GM03348 (cell line): Measurements from ENCODE around the gene RBM20.
A peak's percentile ranks its signal among the peaks of the same experiment; 100 is the strongest.
"Not testable (repeated sequence)": the region's sequence is repeated elsewhere in the genome, so short reads cannot be mapped to it uniquely, and the experiment has no call there.

Experiments
- DNase-seq: peaks from one replicate; pipeline ENCODE4 v3.0.0; 2012; ENCODE audit warnings: low spot score

The RBM20 gene

GRCh38 chr10:110625951-110626855 is 17.9 kb upstream of the RBM20 start:
- no peak for DNase-seq

GRCh38 chr10:110628161-110628560 is 16.0 kb upstream of the RBM20 start:
- no peak for DNase-seq

GRCh38 chr10:110629680-110630191 is 14.4 kb upstream of the RBM20 start:
- DNase-seq: peak; percentile 35

- DNase-seq: no peak
These were observed 12.2 kb upstream of the RBM20 start for GRCh38 chr10:110631934-110632333.

GRCh38 chr10:110632591-110633215 is 11.4 kb upstream of the RBM20 start:
- DNase-seq: no peak

- no peak for DNase-seq
These were observed 9.5 kb upstream of the RBM20 start for GRCh38 chr10:110634527-110635209.

- DNase-seq: no peak
These were observed 7.6 kb upstream of the RBM20 start for GRCh38 chr10:110636572-110636931.

GRCh38 chr10:110636932-110637557 is 7.1 kb upstream of the RBM20 start:
- DNase-seq: no peak

- DNase-seq: no peak
These were observed 6.5 kb upstream of the RBM20 start for GRCh38 chr10:110637558-110638053.

GRCh38 chr10:110638319-110638718 is 5.8 kb upstream of the RBM20 start:
- DNase-seq: no peak

GRCh38 chr10:110639046-110639445 is 5.1 kb upstream of the RBM20 start:
- not testable (repeated sequence) for DNase-seq

- DNase-seq: not testable (repeated sequence)
These were observed 4.3 kb upstream of the RBM20 start for GRCh38 chr10:110639858-110640257.

- no peak for DNase-seq
These were observed 2.9 kb upstream of the RBM20 start for GRCh38 chr10:110641256-110641655.

GRCh38 chr10:110642204-110643034 is 1.7 kb upstream of the RBM20 start:
- no peak for DNase-seq

- no peak for DNase-seq
These were observed 992 bp upstream of the RBM20 start for GRCh38 chr10:110643035-110643652.

GRCh38 chr10:110644598-110645462 is 694 bp downstream of the RBM20 start:
- no peak for DNase-seq

GRCh38 chr10:110646417-110647135 is 2.4 kb downstream of the RBM20 start:
- DNase-seq: no peak

- DNase-seq: no peak
These were observed 2.9 kb downstream of the RBM20 start for GRCh38 chr10:110647136-110647430.

- no peak for DNase-seq
These were observed 4.7 kb downstream of the RBM20 start for GRCh38 chr10:110648692-110649346.
